CD1c-positive myeloid dendritic cell (primary cell): ENCODE results near the gene UBE2S.
"Not testable (repeated sequence)": the region's sequence is repeated elsewhere in the genome, so short reads cannot be mapped to it uniquely, and the experiment has no call there.

Experiments
- DNase-seq: peaks from one replicate; pipeline ENCODE4 v3.0.0-alpha.2; 2016; ENCODE audit errors: extremely low spot score

The UBE2S gene

GRCh38 chr19:55440411-55441105, 33.0 kb upstream of the UBE2S start:
- DNase-seq = peak; percentile 35

- no peak for DNase-seq
These were observed 31.5 kb upstream of the UBE2S start for GRCh38 chr19:55439052-55439451.

GRCh38 chr19:55437410-55437809, 29.8 kb upstream of the UBE2S start:
- DNase-seq = peak; percentile 66

GRCh38 chr19:55436847-55437246, 29.3 kb upstream of the UBE2S start:
- no peak for DNase-seq

GRCh38 chr19:55435020-55435419, 27.4 kb upstream of the UBE2S start:
- no peak for DNase-seq

GRCh38 chr19:55434356-55434919, 26.9 kb upstream of the UBE2S start:
- DNase-seq = no peak

- DNase-seq = no peak
These were observed 25.7 kb upstream of the UBE2S start for GRCh38 chr19:55433292-55433691.

- no peak for DNase-seq
These were observed 24.8 kb upstream of the UBE2S start for GRCh38 chr19:55432241-55432959.

- no peak for DNase-seq
These were observed 23.6 kb upstream of the UBE2S start for GRCh38 chr19:55431183-55431582.

- no peak for DNase-seq
These were observed 18.5 kb upstream of the UBE2S start for GRCh38 chr19:55426042-55426441.

GRCh38 chr19:55424518-55424917, 16.9 kb upstream of the UBE2S start:
- DNase-seq = no peak

GRCh38 chr19:55423225-55424005, 15.8 kb upstream of the UBE2S start:
- DNase-seq = no peak

- not testable (repeated sequence) for DNase-seq
These were observed 13.7 kb upstream of the UBE2S start for GRCh38 chr19:55421281-55421680.

- no peak for DNase-seq
These were observed 12.1 kb upstream of the UBE2S start for GRCh38 chr19:55419624-55420236.

- DNase-seq = no peak
These were observed 11.5 kb upstream of the UBE2S start for GRCh38 chr19:55419103-55419502.

- DNase-seq = peak; percentile 76
These were observed 10.6 kb upstream of the UBE2S start for GRCh38 chr19:55418185-55418584.

GRCh38 chr19:55410168-55410567, 2.6 kb upstream of the UBE2S start:
- DNase-seq = no peak

- not testable (repeated sequence) for DNase-seq
These were observed 1.6 kb upstream of the UBE2S start for GRCh38 chr19:55409179-55409578.

- no peak for DNase-seq
These were observed 915 bp upstream of the UBE2S start for GRCh38 chr19:55408533-55408872.

- DNase-seq = peak; percentile 99
These were observed 378 bp upstream of the UBE2S start for GRCh38 chr19:55407800-55408532.

GRCh38 chr19:55406826-55407549, 600 bp downstream of the UBE2S start:
- DNase-seq = peak; percentile 45
